Suprapubic skin (tissue), 4 donors: ENCODE measurements around the gene CTNNA3.

Experiments
- POLR2A ChIP-seq, 2 donors: fragments of 450-650 bp; IDR thresholded peaks; one replicate each; pipeline ENCODE4 v1.6.1; 2017; ENCODE audit warnings: antibody characterized with exemption in 2 of 2, mild to moderate bottlenecking in 2 of 2, moderate library complexity in 2 of 2
- POLR2AphosphoS5 ChIP-seq, 3 donors: sonication (generic); formaldehyde crosslinking; IDR thresholded peaks; one replicate each; pipeline ENCODE4 v1.6.1; 2017; ENCODE audit warnings: antibody characterized with exemption in 3 of 3

- no peak for TF ChIP-seq POLR2A (IDR thresholded peaks at IDR 0.05)
- TF ChIP-seq POLR2AphosphoS5 (IDR thresholded peaks at IDR 0.05), result no peak
These were observed 680.8 kb downstream of the CTNNA3 start for GRCh38 chr10:67015225-67015624.
